Stimulated activated CD4-positive, alpha-beta T cell treated with anti-CD3 and anti-CD28 coated beads, Interleukin-15, amount 100 ng/mL, for 24 hours (primary cell): ENCODE results near the gene ZBTB9.

ENCODE experiments used
- DNase-seq: peaks from one replicate; pipeline ENCODE4 v3.0.0-alpha.2; 2020

ZBTB9 gene, protein sequence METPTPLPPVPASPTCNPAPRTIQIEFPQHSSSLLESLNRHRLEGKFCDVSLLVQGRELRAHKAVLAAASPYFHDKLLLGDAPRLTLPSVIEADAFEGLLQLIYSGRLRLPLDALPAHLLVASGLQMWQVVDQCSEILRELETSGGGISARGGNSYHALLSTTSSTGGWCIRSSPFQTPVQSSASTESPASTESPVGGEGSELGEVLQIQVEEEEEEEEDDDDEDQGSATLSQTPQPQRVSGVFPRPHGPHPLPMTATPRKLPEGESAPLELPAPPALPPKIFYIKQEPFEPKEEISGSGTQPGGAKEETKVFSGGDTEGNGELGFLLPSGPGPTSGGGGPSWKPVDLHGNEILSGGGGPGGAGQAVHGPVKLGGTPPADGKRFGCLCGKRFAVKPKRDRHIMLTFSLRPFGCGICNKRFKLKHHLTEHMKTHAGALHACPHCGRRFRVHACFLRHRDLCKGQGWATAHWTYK

DNA sequence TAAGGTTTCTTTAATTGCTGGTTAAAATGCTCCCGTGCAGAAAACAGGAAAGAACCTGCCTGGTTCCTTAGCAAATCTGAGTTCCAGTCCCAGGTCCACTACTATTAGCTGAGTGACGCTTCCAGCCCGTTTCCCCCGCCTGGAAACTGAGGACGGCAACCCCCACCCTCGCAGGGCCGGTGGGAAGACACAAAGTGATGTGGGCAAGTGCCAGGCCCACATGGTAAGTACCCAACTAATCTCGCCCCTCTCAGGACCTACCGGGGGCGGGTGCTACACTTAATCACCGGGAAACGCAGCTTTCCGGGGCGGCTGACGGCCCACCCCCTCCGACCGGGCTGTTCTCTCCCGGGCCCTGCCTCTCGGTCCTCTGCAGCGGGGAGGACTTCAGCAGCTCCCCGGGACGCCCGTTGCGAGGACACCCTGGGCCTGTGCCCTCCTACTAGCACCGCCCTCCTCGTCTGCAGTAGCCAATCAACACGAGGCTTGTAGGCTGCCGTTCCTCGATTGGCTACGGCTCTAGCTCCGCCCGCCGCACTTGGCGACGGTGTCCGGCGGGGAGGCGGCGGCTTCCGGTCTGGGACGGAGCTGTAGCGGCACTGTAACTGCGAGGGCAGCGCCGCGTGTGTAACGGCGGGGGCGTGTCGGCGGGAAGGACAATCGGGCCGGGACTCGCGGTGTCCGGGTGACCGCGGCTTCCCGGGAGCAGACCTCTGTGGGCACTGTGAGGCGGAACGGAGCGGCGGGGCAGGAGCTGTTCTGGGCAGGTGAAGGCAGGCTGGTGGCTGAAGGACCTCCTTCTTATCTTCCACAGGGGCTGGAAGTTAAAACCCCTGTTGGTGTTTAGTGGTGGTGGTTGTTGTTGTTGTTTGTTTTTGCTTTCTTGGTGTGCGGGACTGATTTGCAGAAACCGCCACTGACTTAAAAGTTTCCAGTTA, at the start of gene ZBTB9:
TSS of gene ZBTB9 (plus strand) at position 568 of the 938 bp plus-strand sequence. CDS start 525 bp downstream, outside the sequence.
- DNase-seq: peak; percentile 97

- DNase-seq: no peak
These were observed 49.5 kb upstream of the ZBTB9 start for GRCh38 chr6:33404884-33405283.

DNA sequence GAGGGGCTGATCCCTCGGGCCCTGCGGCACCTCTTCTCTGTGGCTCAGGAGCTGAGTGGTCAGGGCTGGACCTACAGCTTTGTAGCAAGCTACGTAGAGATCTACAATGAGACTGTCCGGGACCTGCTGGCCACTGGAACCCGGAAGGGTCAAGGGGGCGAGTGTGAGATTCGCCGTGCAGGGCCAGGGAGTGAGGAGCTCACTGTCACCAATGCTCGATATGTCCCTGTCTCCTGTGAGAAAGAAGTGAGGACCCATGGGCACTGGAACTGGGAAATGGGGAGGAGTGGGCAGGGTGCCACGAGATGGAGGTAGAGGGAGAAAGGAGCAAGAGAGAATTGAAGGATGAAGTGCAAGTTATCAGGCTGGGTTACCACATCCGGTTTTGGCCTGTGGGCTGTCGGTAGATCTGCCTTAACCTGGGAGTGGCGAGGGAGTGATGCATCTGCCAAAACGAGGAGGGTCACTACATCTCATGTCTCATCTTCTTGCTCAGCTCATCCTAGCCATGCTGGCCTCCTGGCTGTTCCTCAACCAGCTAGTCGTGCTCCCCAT, 48.9 kb upstream of the ZBTB9 start:
- DNase-seq: no peak

- DNase-seq: no peak
These were observed 48.2 kb upstream of the ZBTB9 start for GRCh38 chr6:33406126-33406525.

DNA sequence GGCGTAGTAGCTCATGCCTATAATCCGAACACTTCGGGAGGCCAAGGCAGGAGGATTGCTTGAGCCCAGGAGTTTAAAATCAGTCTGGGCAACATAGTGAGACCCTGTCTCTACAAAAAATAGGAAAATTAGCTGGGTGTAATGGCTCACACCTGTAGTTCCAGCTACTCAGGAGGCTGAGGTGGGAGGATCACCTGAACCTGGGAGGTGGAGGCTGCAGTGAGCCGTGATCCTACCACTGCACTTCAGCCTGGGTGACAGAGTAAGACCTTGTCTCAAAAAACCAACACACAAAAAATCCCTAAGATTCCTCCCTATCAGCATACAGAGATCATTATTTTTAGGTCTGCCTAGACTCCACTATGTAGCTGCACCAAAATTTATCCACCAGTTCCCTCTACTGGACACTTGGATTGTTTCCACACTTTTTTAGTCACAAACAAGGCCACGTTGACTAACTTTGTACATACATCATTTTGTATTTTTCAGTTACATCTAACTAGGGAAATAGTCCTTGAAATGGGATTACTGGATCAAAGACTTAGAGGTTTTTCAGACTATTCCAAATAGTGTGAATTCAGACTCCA, 47.2 kb upstream of the ZBTB9 start:
- no peak for DNase-seq

DNA sequence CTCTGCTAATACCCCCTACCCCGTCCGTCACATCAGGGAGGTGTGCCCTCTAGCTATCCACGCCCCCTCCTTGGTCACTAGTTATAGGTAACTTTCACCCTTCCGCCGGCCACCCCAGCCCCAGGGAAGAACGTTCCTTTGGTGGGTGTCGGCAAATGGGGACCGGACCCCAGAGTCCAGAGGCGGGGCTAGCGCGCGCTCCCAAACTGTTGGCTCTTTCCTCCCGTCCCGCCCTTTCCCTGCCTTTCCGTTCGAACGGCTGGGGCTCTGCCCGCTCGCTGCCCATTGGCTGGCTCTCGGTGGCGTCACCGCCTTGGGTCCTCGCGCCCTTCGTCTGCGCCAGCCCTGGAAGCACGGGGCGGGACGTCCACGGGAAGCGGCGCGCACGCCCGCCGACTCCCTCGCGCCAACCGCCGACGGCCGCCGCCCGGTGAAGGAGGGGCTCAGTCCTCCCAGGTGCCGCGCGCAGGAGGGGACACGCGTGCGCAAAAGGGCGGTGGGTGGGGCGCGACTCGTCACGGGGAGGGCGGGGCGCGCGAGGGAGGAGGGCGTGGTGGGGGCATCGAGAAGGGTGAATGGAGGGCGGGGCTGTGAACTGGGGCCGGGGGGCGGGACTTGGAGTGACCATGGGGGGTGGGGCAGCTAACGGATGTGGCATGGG, 44.2 kb upstream of the ZBTB9 start:
- peak; percentile 98 for DNase-seq

DNA sequence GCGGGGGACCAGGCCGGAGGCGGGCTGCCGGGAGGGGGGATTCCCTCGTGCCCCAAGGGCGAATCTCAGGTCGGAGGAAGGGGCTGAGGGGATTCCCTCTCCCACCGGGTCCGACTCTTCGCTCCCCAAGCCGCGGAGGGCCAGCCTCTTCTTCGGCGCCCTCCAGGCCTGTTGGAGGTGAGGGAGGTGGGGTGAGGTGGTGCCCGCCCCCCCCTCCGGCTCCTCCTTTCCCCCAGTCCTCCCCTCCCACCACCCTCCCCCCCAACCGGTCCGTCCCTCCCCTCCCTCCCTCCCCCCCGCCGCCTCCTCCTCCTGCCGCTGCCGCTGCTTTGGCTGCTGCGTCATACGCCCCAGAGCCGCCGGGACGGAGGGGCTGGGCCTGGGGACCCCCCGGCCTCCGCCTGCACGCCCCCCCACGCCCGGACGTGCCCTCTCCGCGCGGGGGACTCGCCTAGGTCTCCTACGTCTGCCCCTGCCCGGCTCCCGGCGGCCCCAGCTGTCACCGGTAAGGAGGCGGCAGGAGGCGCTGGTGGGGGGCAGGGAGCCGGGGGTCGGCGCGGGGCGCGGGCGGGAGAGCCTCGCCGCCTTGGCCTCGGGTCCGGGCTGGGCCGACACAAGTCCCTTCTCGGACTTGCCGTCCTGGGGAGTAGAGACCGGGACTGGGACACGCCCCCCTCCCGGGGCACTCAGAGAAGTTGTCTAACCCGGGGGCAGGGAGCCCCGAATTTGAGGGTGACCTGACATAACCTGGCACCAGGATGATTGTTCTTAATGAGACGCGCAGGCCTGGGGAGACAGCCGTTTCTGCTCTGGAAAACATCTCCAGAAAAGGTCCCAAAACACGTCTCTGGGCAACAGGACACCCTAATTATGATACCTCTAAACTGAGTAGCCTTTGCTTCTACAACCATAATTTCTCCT, 43.4 kb upstream of the ZBTB9 start, which contains the start of gene PHF1:
TSS of gene PHF1 (plus strand) at position 304 of the 921 bp plus-strand sequence. CDS start 1,250 bp downstream, outside the sequence.
- no peak for DNase-seq

DNA sequence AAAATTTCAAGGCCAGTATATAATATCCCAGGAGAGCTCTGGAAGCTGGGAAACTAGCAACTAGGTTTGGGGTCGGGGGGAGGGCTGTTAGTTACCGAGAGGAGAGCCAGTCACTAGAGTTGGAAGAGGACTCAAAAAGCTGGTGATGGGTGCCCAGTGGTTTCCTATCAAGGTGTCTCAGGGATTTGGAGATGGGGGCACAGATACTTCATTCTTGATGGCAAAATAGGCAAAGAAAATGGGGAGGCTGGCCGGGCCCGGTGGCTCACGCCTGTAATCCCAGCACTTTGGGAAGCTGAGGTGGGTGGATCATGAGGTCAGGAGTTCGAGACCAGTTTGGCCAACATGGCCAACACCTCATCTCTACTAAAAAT, 42.8 kb upstream of the ZBTB9 start:
- no peak for DNase-seq

- no peak for DNase-seq
These were observed 42.0 kb upstream of the ZBTB9 start for GRCh38 chr6:33412140-33413009.

- no peak for DNase-seq
These were observed 40.9 kb upstream of the ZBTB9 start for GRCh38 chr6:33413241-33414120.

- no peak for DNase-seq
These were observed 39.6 kb upstream of the ZBTB9 start for GRCh38 chr6:33414592-33415271.

DNA sequence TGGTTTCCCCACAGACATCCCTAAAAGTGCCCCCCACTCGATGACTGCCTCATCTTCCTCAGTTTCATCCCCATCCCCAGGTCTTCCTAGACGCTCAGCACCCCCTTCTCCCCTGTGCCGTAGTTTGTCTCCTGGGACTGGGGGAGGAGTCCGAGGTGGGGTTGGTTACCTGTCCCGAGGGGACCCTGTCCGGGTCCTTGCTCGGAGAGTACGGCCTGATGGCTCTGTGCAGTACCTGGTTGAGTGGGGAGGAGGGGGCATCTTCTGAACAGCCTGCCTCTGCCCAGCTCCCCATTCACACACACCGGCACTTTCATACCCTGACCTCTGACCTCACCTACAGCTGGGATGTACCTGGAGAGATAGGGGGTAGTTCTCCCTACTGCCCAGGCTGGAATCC, 38.5 kb upstream of the ZBTB9 start:
- DNase-seq: no peak

- DNase-seq: peak; percentile 54
These were observed 37.8 kb upstream of the ZBTB9 start for GRCh38 chr6:33416386-33417127.

GRCh38 chr6:33417128-33417902, 37.1 kb upstream of the ZBTB9 start:
- DNase-seq: peak; percentile 30

DNA sequence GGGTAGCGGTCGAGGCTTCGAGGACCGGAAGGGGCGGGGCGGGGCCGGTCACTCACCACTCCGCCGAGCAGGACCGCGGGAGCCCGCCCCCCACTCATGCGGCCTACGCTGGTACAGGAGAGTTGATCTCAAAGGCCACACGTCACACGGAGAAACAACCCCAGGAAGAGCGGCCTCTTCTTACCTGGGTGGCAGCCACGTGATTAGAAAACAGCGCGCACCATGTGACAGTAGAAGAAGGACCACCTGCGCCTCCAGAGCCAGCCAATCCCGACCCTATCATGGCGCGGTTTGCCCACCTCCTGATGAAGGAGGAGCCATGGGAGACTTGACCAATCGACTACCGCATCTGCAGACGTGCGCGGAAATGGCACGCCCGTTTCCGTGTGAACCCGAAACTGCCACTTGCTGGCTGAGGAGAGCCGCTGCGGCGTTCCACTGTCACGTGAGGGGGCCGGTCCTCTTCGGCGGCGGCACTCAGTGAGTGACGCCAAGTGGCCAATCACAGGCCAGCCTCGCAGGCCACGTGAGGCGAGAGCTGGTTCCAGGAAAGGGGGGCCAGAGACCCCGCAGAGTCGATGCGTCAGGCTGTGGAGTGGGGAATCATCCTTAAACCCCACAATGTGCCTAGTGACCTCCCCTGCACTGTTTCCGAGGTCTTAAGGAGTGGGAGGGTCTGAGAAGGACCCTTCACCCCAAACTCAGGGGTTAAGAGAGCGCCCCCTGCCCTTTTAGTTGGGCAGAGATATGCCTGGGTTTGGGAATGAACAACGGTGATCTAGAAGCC, 36.3 kb upstream of the ZBTB9 start, which contains the start of gene CUTA:
TSS of gene CUTA (minus strand) at position 205 of the 787 bp plus-strand sequence. CDS start at position 98, 107 bp downstream.
- peak; percentile 99 for DNase-seq
